Measurements from ENCODE around the gene TNFAIP8L3.

TNFAIP8L3 gene

GRCh38 chr15:51080286-51080685, 14.4 kb downstream of the TNFAIP8L3 start:
- H3K9me3 ChIP-seq (ENCODE audit: control insufficient read depth, low read length) = no peaks in the 10 kb centered on the region
- H3K4me1 ChIP-seq (ENCODE audit: control insufficient read depth, insufficient read depth, low read length) = peaks cover 3% of the 10 kb centered on the region
- no peaks in the 10 kb centered on the region for H3K36me3 ChIP-seq (ENCODE audit: control insufficient read depth, insufficient read depth, low read length)
- 87 to 90% methylated on average over 5 of the region's 5 CpGs for WGBS, 2 experiments
- no peaks in the 10 kb centered on the region for H3K27me3 ChIP-seq (ENCODE audit: control insufficient read depth, insufficient read depth, low read length, poor library complexity, severe bottlenecking)
- no peak overlapping the region for H3K4me3 ChIP-seq (ENCODE audit: insufficient read depth, low read depth, low read length)
- H3K27ac ChIP-seq (ENCODE audit: insufficient read depth, low read depth, low read length, poor library complexity, severe bottlenecking) = no peak overlapping the region

GRCh38 chr15:51079226-51079625, 15.5 kb downstream of the TNFAIP8L3 start:
- Histone ChIP-seq H3K36me3 (ENCODE audit: control insufficient read depth, insufficient read depth, low read length) (no peaks in the 10 kb centered on the region), H3K27ac (ENCODE audit: insufficient read depth, low read depth, low read length, poor library complexity, severe bottlenecking) (no peak overlapping the region), H3K4me1 (ENCODE audit: control insufficient read depth, insufficient read depth, low read length) (peaks cover 3% of the 10 kb centered on the region), H3K9me3 (ENCODE audit: control insufficient read depth, low read length) (no peaks in the 10 kb centered on the region), H3K27me3 (ENCODE audit: control insufficient read depth, insufficient read depth, low read length, poor library complexity, severe bottlenecking) (no peaks in the 10 kb centered on the region), H3K4me3 (ENCODE audit: insufficient read depth, low read depth, low read length) (no peak overlapping the region)

- Histone ChIP-seq H3K4me3 (ENCODE audit: insufficient read depth, low read depth, low read length) (no peak overlapping the region), H3K9me3 (ENCODE audit: control insufficient read depth, low read length) (no peaks in the 10 kb centered on the region)
- 88 to 89% methylated on average over 32 of the region's 32 CpGs for WGBS, 2 experiments
Measured at GRCh38 chr15:51077221-51078153, 17.2 kb downstream of the TNFAIP8L3 start.

GRCh38 chr15:51076524-51077220, 18.0 kb downstream of the TNFAIP8L3 start:
- Histone ChIP-seq H3K27me3 (ENCODE audit: control insufficient read depth, insufficient read depth, low read length, poor library complexity, severe bottlenecking) (no peaks in the 10 kb centered on the region), H3K4me3 (ENCODE audit: insufficient read depth, low read depth, low read length) (no peak overlapping the region), H3K27ac (ENCODE audit: insufficient read depth, low read depth, low read length, poor library complexity, severe bottlenecking) (no peak overlapping the region), H3K4me1 (ENCODE audit: control insufficient read depth, insufficient read depth, low read length) (no peaks in the 10 kb centered on the region), H3K9me3 (ENCODE audit: control insufficient read depth, low read length) (no peaks in the 10 kb centered on the region), H3K36me3 (ENCODE audit: control insufficient read depth, insufficient read depth, low read length) (no peaks in the 10 kb centered on the region)
- 92 to 93% methylated on average over 16 of the region's 16 CpGs for WGBS, 2 experiments

More at GRCh38 chr15:51077221-51078153, 17.2 kb downstream of the TNFAIP8L3 start:
- Histone ChIP-seq H3K36me3 (ENCODE audit: control insufficient read depth, insufficient read depth, low read length) (no peaks in the 10 kb centered on the region), H3K27ac (ENCODE audit: insufficient read depth, low read depth, low read length, poor library complexity, severe bottlenecking) (no peak overlapping the region), H3K27me3 (ENCODE audit: control insufficient read depth, insufficient read depth, low read length, poor library complexity, severe bottlenecking) (no peaks in the 10 kb centered on the region), H3K4me1 (ENCODE audit: control insufficient read depth, insufficient read depth, low read length) (no peaks in the 10 kb centered on the region)

- H3K4me1 ChIP-seq (ENCODE audit: control insufficient read depth, insufficient read depth, low read length) = no peaks in the 10 kb centered on the region
- no peaks in the 10 kb centered on the region for H3K36me3 ChIP-seq (ENCODE audit: control insufficient read depth, insufficient read depth, low read length)
- no peak overlapping the region for H3K4me3 ChIP-seq (ENCODE audit: insufficient read depth, low read depth, low read length)
- H3K27ac ChIP-seq (ENCODE audit: insufficient read depth, low read depth, low read length, poor library complexity, severe bottlenecking) = no peak overlapping the region
- H3K9me3 ChIP-seq (ENCODE audit: control insufficient read depth, low read length) = no peaks in the 10 kb centered on the region
- H3K27me3 ChIP-seq (ENCODE audit: control insufficient read depth, insufficient read depth, low read length, poor library complexity, severe bottlenecking) = no peaks in the 10 kb centered on the region
- WGBS, 2 experiments = 94 to 100% methylated on average over 6 to 7 of the region's 7 CpGs
Measured at GRCh38 chr15:51075826-51076523, 18.7 kb downstream of the TNFAIP8L3 start.

- 95 to 97% methylated on average over 5 of the region's 5 CpGs for whole genome bisulfite sequencing, 2 experiments
- Histone ChIP-seq H3K27me3 (ENCODE audit: control insufficient read depth, insufficient read depth, low read length, poor library complexity, severe bottlenecking) (no peaks in the 10 kb centered on the region), H3K4me1 (ENCODE audit: control insufficient read depth, insufficient read depth, low read length) (no peaks in the 10 kb centered on the region), H3K36me3 (ENCODE audit: control insufficient read depth, insufficient read depth, low read length) (no peaks in the 10 kb centered on the region), H3K4me3 (ENCODE audit: insufficient read depth, low read depth, low read length) (no peak overlapping the region), H3K27ac (ENCODE audit: insufficient read depth, low read depth, low read length, poor library complexity, severe bottlenecking) (no peak overlapping the region), H3K9me3 (ENCODE audit: control insufficient read depth, low read length) (no peaks in the 10 kb centered on the region)
Measured at GRCh38 chr15:51075364-51075763, 19.3 kb downstream of the TNFAIP8L3 start.

- Histone ChIP-seq H3K9me3 (ENCODE audit: control insufficient read depth, low read length) (no peaks in the 10 kb centered on the region), H3K4me3 (ENCODE audit: insufficient read depth, low read depth, low read length) (no peak overlapping the region), H3K4me1 (ENCODE audit: control insufficient read depth, insufficient read depth, low read length) (no peaks in the 10 kb centered on the region), H3K27me3 (ENCODE audit: control insufficient read depth, insufficient read depth, low read length, poor library complexity, severe bottlenecking) (no peaks in the 10 kb centered on the region), H3K36me3 (ENCODE audit: control insufficient read depth, insufficient read depth, low read length) (no peaks in the 10 kb centered on the region), H3K27ac (ENCODE audit: insufficient read depth, low read depth, low read length, poor library complexity, severe bottlenecking) (no peak overlapping the region)
- WGBS, 2 experiments = 93 to 96% methylated on average over 5 of the region's 5 CpGs
Measured at GRCh38 chr15:51074926-51075325, 19.8 kb downstream of the TNFAIP8L3 start.

GRCh38 chr15:51071578-51071977, 23.1 kb downstream of the TNFAIP8L3 start:
- H3K4me3 ChIP-seq (ENCODE audit: insufficient read depth, low read depth, low read length) = no peak overlapping the region
- no peaks in the 10 kb centered on the region for H3K36me3 ChIP-seq (ENCODE audit: control insufficient read depth, insufficient read depth, low read length)
- no peaks in the 10 kb centered on the region for H3K27me3 ChIP-seq (ENCODE audit: control insufficient read depth, insufficient read depth, low read length, poor library complexity, severe bottlenecking)
- no peaks in the 10 kb centered on the region for H3K9me3 ChIP-seq (ENCODE audit: control insufficient read depth, low read length)
- 46 to 51% methylated on average over 1 of the region's 1 CpG for WGBS, 2 experiments
- no peak overlapping the region for H3K27ac ChIP-seq (ENCODE audit: insufficient read depth, low read depth, low read length, poor library complexity, severe bottlenecking)
- no peaks in the 10 kb centered on the region for H3K4me1 ChIP-seq (ENCODE audit: control insufficient read depth, insufficient read depth, low read length)

GRCh38 chr15:51069983-51070382, 24.7 kb downstream of the TNFAIP8L3 start:
- H3K27ac ChIP-seq (ENCODE audit: insufficient read depth, low read depth, low read length, poor library complexity, severe bottlenecking) = no peak overlapping the region
- no peaks in the 10 kb centered on the region for H3K4me1 ChIP-seq (ENCODE audit: control insufficient read depth, insufficient read depth, low read length)
- no peak overlapping the region for H3K4me3 ChIP-seq (ENCODE audit: insufficient read depth, low read depth, low read length)
- H3K36me3 ChIP-seq (ENCODE audit: control insufficient read depth, insufficient read depth, low read length) = no peaks in the 10 kb centered on the region
- H3K27me3 ChIP-seq (ENCODE audit: control insufficient read depth, insufficient read depth, low read length, poor library complexity, severe bottlenecking) = no peaks in the 10 kb centered on the region
- no peaks in the 10 kb centered on the region for H3K9me3 ChIP-seq (ENCODE audit: control insufficient read depth, low read length)

- Histone ChIP-seq H3K36me3 (ENCODE audit: control insufficient read depth, insufficient read depth, low read length) (no peaks in the 10 kb centered on the region), H3K4me1 (ENCODE audit: control insufficient read depth, insufficient read depth, low read length) (no peaks in the 10 kb centered on the region), H3K27me3 (ENCODE audit: control insufficient read depth, insufficient read depth, low read length, poor library complexity, severe bottlenecking) (no peaks in the 10 kb centered on the region), H3K27ac (ENCODE audit: insufficient read depth, low read depth, low read length, poor library complexity, severe bottlenecking) (no peak overlapping the region), H3K4me3 (ENCODE audit: insufficient read depth, low read depth, low read length) (no peak overlapping the region), H3K9me3 (ENCODE audit: control insufficient read depth, low read length) (no peaks in the 10 kb centered on the region)
- WGBS, 2 experiments = 93 to 94% methylated on average over 2 to 3 of the region's 3 CpGs
Measured at GRCh38 chr15:51067510-51067909, 27.2 kb downstream of the TNFAIP8L3 start.

All from ectodermal cell (in vitro differentiated cells).